ENCODE data around the gene MYB.

DNA sequence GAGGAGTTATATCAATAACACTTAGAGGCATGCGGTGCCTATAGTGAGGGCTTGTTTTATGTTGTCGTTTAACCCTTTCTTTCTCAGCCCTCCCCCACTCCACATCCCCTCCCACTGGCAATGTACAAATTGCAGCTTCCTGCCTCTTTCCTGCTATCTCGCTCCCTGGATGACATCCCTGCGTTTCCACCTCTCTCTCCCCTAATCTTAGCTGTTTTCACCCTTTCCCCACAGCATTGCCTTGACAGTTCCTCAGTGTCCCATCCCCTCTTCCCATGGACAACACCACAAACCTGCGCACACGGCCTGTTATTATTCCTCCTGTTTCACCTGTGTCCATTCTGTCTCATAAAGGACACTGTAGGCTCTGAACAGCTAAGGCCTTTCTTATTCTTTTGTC is 34.5 kb downstream of the MYB start:
- TF ChIP-seq, protein P1, sequence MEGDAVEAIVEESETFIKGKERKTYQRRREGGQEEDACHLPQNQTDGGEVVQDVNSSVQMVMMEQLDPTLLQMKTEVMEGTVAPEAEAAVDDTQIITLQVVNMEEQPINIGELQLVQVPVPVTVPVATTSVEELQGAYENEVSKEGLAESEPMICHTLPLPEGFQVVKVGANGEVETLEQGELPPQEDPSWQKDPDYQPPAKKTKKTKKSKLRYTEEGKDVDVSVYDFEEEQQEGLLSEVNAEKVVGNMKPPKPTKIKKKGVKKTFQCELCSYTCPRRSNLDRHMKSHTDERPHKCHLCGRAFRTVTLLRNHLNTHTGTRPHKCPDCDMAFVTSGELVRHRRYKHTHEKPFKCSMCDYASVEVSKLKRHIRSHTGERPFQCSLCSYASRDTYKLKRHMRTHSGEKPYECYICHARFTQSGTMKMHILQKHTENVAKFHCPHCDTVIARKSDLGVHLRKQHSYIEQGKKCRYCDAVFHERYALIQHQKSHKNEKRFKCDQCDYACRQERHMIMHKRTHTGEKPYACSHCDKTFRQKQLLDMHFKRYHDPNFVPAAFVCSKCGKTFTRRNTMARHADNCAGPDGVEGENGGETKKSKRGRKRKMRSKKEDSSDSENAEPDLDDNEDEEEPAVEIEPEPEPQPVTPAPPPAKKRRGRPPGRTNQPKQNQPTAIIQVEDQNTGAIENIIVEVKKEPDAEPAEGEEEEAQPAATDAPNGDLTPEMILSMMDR (conservative IDR thresholded peaks at IDR 0.05; ENCODE audit: low read length): no peak
- TF ChIP-seq EZH2phosphoT487 (IDR thresholded peaks at IDR 0.05; ENCODE audit: borderline replicate concordance, low read depth, low read length): no peak

Data from OCI-LY7 (cell line).